Liver (tissue), 3 donors: Measurements from ENCODE around the gene LDLRAD4.

Experiments used
- GABPA ChIP-seq, 2 donors: IDR thresholded peaks in 1 of 2; conservative IDR thresholded peaks in 1 of 2; 2 replicates each; pipeline ENCODE4 v1.6.1; 2016; ENCODE audit warnings: antibody characterized with exemption in 2 of 2, mild to moderate bottlenecking in 1 of 2, moderate library complexity in 1 of 2
- RAD21 ChIP-seq, 2 donors: IDR thresholded peaks; 2 replicates each; pipeline ENCODE4 v1.6.1; 2016; ENCODE audit warnings: antibody characterized with exemption in 2 of 2, mild to moderate bottlenecking in 2 of 2
- SP1 ChIP-seq: IDR thresholded peaks from 2 replicates; pipeline ENCODE4 v1.6.1; 2018; ENCODE audit warnings: antibody characterized with exemption, mild to moderate bottlenecking
- TF ChIP-seq, protein P1 (sequence below): IDR thresholded peaks from 2 replicates; pipeline ENCODE4 v1.6.1; 2016; ENCODE audit warnings: antibody characterized with exemption
- TF ChIP-seq, protein P2 (sequence below): fragments of 150-350 bp; IDR thresholded peaks from 2 replicates; pipeline ENCODE4 v1.5.1; 2017; ENCODE audit warnings: improper control_type of control experiment, low read depth, low read length; ENCODE audit not compliant: missing input control
- donor health status: healthy.
- donor health status: healthy.

DNA sequence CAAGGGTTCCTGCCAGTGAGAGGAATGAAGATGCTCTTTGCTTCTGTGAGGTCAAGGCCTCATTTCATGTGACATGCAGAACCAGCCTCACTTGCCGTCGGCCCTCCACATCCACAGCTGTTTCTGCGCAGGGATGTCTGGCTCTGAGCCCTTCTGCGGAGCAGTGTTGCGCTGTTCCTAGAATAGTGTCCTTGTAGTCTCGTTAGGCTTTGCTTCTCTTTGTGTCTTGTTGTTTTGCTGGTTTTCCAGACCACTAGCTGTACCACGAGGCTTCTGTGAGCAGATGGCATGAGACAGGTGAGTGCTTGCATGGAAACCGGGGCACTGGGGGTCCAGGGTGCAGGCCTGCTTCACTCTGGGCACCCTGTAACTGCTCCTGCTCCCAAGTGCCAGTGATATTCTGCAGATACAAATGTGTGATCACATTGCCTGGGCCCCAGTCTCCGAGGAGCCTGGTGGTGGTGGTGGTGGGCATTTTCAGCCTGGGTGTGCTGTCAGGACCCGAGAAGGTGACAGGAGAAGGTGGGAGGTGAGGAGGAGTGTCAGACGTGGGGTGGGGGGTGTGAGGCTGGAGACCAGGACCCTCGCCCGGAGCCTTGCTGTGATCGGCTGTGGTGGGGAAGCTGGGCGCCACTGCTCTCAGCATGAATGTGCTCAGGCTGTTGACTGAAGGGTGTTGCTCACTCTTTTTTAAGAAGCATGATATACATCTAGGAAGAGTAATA lies 34.3 kb downstream of the LDLRAD4 start:
- no peak for TF ChIP-seq RAD21 (IDR thresholded peaks at IDR 0.05)
- TF ChIP-seq, protein P1, sequence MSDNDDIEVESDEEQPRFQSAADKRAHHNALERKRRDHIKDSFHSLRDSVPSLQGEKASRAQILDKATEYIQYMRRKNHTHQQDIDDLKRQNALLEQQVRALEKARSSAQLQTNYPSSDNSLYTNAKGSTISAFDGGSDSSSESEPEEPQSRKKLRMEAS, result no peak
- TF ChIP-seq, protein P2, sequence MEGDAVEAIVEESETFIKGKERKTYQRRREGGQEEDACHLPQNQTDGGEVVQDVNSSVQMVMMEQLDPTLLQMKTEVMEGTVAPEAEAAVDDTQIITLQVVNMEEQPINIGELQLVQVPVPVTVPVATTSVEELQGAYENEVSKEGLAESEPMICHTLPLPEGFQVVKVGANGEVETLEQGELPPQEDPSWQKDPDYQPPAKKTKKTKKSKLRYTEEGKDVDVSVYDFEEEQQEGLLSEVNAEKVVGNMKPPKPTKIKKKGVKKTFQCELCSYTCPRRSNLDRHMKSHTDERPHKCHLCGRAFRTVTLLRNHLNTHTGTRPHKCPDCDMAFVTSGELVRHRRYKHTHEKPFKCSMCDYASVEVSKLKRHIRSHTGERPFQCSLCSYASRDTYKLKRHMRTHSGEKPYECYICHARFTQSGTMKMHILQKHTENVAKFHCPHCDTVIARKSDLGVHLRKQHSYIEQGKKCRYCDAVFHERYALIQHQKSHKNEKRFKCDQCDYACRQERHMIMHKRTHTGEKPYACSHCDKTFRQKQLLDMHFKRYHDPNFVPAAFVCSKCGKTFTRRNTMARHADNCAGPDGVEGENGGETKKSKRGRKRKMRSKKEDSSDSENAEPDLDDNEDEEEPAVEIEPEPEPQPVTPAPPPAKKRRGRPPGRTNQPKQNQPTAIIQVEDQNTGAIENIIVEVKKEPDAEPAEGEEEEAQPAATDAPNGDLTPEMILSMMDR, result no peak
- TF ChIP-seq SP1, result no peak
- no peak for TF ChIP-seq GABPA (IDR thresholded peaks at IDR 0.05 in 1 of 2, conservative IDR thresholded peaks at IDR 0.05 in 1 of 2)
